ENCODE results near the gene ANO2. TPM values are rescaled to one million over a fixed set of nuclear protein-coding genes. Genes with fewer than 3 reads are reported as not detected.
A peak's percentile ranks its signal among the peaks of the same experiment; 100 is the strongest.

Gene ANO2
- total and polyA plus RNA-seq, 2 donors (not counting 3 experiments of a cell fraction or from before 2014, with no cell fraction given), result 15.4 to 65.0 TPM

DNA sequence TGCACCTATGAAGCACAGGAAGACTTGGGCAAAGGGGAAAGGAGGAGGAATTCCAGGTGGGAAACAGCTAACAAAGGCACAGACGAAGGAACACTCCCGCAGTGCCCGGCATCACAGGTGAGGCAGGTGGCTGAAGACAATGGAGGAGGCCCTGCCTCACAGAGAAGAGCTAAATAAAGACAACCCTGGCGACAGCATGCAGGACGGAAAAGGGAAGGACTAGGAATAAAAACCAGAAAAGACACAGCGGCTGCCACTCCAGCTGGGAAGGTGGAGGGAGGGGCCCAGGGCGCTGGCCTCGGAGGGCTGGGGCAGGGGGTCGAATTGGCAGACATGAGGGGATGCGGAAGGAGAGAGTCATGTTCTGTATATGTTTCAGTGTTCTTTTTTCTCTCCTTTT is 43.0 kb upstream of the ANO2 start:
- intact Hi-C loops (cut with micrococcal nuclease) (loop anchor here (1.0 kb wide), 2 partner anchors 52 to 297 kb away; no protein-coding TSS in a partner anchor), dilution Hi-C loops (cut with MboI; ENCODE audit: extremely low pct_ligation_motif_present, low sequenced_read_pairs) (no loop called here)
- BruUV-seq (replicated peaks), result no TSS peak
- CTCF ChIA-PET, result interaction anchor here (0.6 to 3.1 kb wide), 23 partner anchors 7 to 611 kb away, joined by 3 to 60 read pairs (median 5); no protein-coding TSS in a partner anchor
- FAIRE-seq (no peak), DNase-seq (ENCODE audit: low read depth, low spot score) (no peak)
- POLR2A ChIA-PET, result no interaction called here
- Histone ChIP-seq H3K27me3 (ENCODE audit: control insufficient read depth in 2 of 2, insufficient read depth in 2 of 2, low read length in 2 of 2) (no peaks in the 10 kb centered on the region), H3K36me3 (ENCODE audit: control insufficient read depth in 2 of 2, extremely low read depth in 1 of 2, insufficient read depth in 2 of 2, low read length in 2 of 2) (peaks cover 59 to 76% of the 10 kb centered on the region in 2 experiments), H3K9me1 (replicated peaks; ENCODE audit: control insufficient read depth, extremely low read depth, insufficient read depth, low read length) (no peaks in the 10 kb centered on the region), H3K4me3 (replicated peaks in 1 of 3; ENCODE audit: insufficient read depth in 1 of 3, low read depth in 1 of 3, low read length in 3 of 3) (no peak overlapping the region), H3K4me2 (ENCODE audit: insufficient read depth, low read length) (no peak overlapping the region), H2AFZ (ENCODE audit: low read depth, low read length) (no peak overlapping the region), H3K79me2 (ENCODE audit: control insufficient read depth, insufficient read depth, low read length) (peaks cover 21% of the 10 kb centered on the region), H3K9me3 (replicated peaks; ENCODE audit: control insufficient read depth, insufficient read depth, low read length) (no peaks in the 10 kb centered on the region), H3K9ac (replicated peaks; ENCODE audit: extremely low read depth, insufficient read depth, low read length) (no peak overlapping the region), H3K27ac (ENCODE audit: insufficient read depth, low read depth, low read length) (no peak overlapping the region), H3K4me1 (ENCODE audit: control insufficient read depth, extremely low read depth, insufficient read depth, low read length) (no peaks in the 10 kb centered on the region), H4K20me1 (replicated peaks; ENCODE audit: control insufficient read depth, extremely low read depth, insufficient read depth, low read length) (peaks cover 12% of the 10 kb centered on the region)
- peak; percentile 17 for TF ChIP-seq POLR2AphosphoS5 (IDR thresholded peaks at IDR 0.05; ENCODE audit: insufficient read depth, low read depth, low read length)
- no peak for TF ChIP-seq JUN (IDR thresholded peaks at IDR 0.05; ENCODE audit: borderline replicate concordance, insufficient read depth, insufficient read length, low read depth)

DNA sequence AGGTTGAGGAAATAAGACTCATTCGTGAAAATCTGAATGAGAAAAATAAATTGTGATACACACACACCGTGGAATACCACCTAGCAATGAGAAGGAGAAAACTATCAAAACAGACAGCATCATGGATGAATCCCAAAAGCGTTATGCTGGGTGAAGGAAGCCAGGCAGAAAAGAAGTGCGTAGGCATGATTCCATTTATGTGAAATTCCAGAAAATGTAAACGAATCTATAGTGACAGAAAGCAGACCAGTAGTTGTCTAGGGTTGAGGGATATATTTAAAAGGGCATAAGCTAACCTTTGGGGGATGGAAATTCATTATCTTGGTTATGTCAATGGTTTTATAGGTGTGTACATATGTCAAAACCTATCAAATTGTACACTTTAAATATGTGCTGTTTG is 42.5 kb upstream of the ANO2 start:
- no peak for FAIRE-seq
- intact Hi-C loops (cut with micrococcal nuclease), result no loop called here

More for the DNA sequence above, 42.5 kb upstream of the ANO2 start:
- BruUV-seq (replicated peaks), result no TSS peak
- no peak for TF ChIP-seq FOS (IDR thresholded peaks at IDR 0.05; ENCODE audit: borderline replicate concordance, insufficient read depth, low read length)
- TF ChIP-seq POLR2AphosphoS5 (IDR thresholded peaks at IDR 0.05; ENCODE audit: insufficient read depth, low read depth, low read length), result no peak
- no peak for TF ChIP-seq GATA2 (IDR thresholded peaks at IDR 0.05; ENCODE audit: insufficient read depth, insufficient read length, low read depth, low read length)
- no peak for TF ChIP-seq JUN (IDR thresholded peaks at IDR 0.05; ENCODE audit: borderline replicate concordance, insufficient read depth, insufficient read length, low read depth)
- TF ChIP-seq, protein P1, sequence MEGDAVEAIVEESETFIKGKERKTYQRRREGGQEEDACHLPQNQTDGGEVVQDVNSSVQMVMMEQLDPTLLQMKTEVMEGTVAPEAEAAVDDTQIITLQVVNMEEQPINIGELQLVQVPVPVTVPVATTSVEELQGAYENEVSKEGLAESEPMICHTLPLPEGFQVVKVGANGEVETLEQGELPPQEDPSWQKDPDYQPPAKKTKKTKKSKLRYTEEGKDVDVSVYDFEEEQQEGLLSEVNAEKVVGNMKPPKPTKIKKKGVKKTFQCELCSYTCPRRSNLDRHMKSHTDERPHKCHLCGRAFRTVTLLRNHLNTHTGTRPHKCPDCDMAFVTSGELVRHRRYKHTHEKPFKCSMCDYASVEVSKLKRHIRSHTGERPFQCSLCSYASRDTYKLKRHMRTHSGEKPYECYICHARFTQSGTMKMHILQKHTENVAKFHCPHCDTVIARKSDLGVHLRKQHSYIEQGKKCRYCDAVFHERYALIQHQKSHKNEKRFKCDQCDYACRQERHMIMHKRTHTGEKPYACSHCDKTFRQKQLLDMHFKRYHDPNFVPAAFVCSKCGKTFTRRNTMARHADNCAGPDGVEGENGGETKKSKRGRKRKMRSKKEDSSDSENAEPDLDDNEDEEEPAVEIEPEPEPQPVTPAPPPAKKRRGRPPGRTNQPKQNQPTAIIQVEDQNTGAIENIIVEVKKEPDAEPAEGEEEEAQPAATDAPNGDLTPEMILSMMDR (IDR thresholded peaks at IDR 0.05; ENCODE audit: extremely low read depth in 1 of 2, insufficient read depth in 1 of 2, low read depth in 1 of 2, low read length in 2 of 2), result no peak
- TF ChIP-seq, protein P2, sequence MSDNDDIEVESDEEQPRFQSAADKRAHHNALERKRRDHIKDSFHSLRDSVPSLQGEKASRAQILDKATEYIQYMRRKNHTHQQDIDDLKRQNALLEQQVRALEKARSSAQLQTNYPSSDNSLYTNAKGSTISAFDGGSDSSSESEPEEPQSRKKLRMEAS (IDR thresholded peaks at IDR 0.05; ENCODE audit: insufficient read depth, insufficient read length), result no peak
- no peak for TF ChIP-seq POLR2A (IDR thresholded peaks at IDR 0.05; ENCODE audit: low read depth, low read length)
- no peak for TF ChIP-seq EZH2 (IDR thresholded peaks at IDR 0.05; ENCODE audit: borderline replicate concordance, low read depth, low read length, severe bottlenecking)
- TF ChIP-seq MYC (IDR thresholded peaks at IDR 0.05; ENCODE audit: low read depth, low read length), result no peak
- H3K9ac ChIP-seq (replicated peaks; ENCODE audit: extremely low read depth, insufficient read depth, low read length), result no peak overlapping the region
- H3K4me2 ChIP-seq (ENCODE audit: insufficient read depth, low read length), result no peak overlapping the region
- H3K4me1 ChIP-seq (ENCODE audit: control insufficient read depth, extremely low read depth, insufficient read depth, low read length), result no peaks in the 10 kb centered on the region
- no peak overlapping the region for H2AFZ ChIP-seq (ENCODE audit: low read depth, low read length)
- dilution Hi-C loops (cut with MboI; ENCODE audit: extremely low pct_ligation_motif_present, low sequenced_read_pairs), result no loop called here
- no peak overlapping the region for H3K27ac ChIP-seq (ENCODE audit: insufficient read depth, low read depth, low read length)
- H3K9me1 ChIP-seq (replicated peaks; ENCODE audit: control insufficient read depth, extremely low read depth, insufficient read depth, low read length), result no peaks in the 10 kb centered on the region
- CTCF ChIA-PET, result interaction anchor here (1.1 to 3.1 kb wide), 6 partner anchors 8 to 335 kb away, joined by 4 to 60 read pairs (median 6); no protein-coding TSS in a partner anchor
- H3K79me2 ChIP-seq (ENCODE audit: control insufficient read depth, insufficient read depth, low read length), result peaks cover 20% of the 10 kb centered on the region
- peaks cover 59 to 75% of the 10 kb centered on the region in 2 experiments for H3K36me3 ChIP-seq (ENCODE audit: control insufficient read depth in 2 of 2, extremely low read depth in 1 of 2, insufficient read depth in 2 of 2, low read length in 2 of 2)
- H4K20me1 ChIP-seq (replicated peaks; ENCODE audit: control insufficient read depth, extremely low read depth, insufficient read depth, low read length), result peaks cover 11% of the 10 kb centered on the region
- POLR2A ChIA-PET, result no interaction called here
- H3K27me3 ChIP-seq (ENCODE audit: control insufficient read depth in 2 of 2, insufficient read depth in 2 of 2, low read length in 2 of 2), result no peaks in the 10 kb centered on the region
- DNase-seq (ENCODE audit: low read depth, low spot score), result no peak
- no peaks in the 10 kb centered on the region for H3K9me3 ChIP-seq (replicated peaks; ENCODE audit: control insufficient read depth, insufficient read depth, low read length)
- H3K4me3 ChIP-seq (replicated peaks in 1 of 3; ENCODE audit: insufficient read depth in 1 of 3, low read depth in 1 of 3, low read length in 3 of 3), result no peak overlapping the region
